Tibial nerve (tissue), 4 donors: Measurements from ENCODE around the gene CD180. TPM values are rescaled to one million over a fixed set of nuclear protein-coding genes. Genes with fewer than 3 reads are reported as not detected.

Source experiments
- DNase-seq, 2 donors: peaks; one replicate each; pipeline ENCODE4 v3.0.0-alpha.2; 2019; ENCODE audit warnings: low spot score in 2 of 2
- H3K27ac ChIP-seq, 4 donors: fragments of 200-600 bp; sonication (generic) in 3 of 4; one replicate each; pipeline ENCODE4 v1.5.1; 2017 to 2019; ENCODE audit warnings: mild to moderate bottlenecking in 1 of 4
- H3K27me3 ChIP-seq, 2 donors: fragments of 200-600 bp; sonication (generic) in 1 of 2; one replicate each; pipeline versions ENCODE4 v1.5.1 to v1.6.0; 2017 to 2019
- H3K36me3 ChIP-seq, 3 donors: fragments of 200-600 bp; sonication (generic); one replicate each; pipeline ENCODE4 v1.5.1; 2018 to 2019
- H3K4me1 ChIP-seq, 4 donors: fragments of 200-600 bp; sonication (generic) in 3 of 4; one replicate each; pipeline ENCODE4 v1.5.1; 2017 to 2019
- H3K4me3 ChIP-seq, 4 donors: fragments of 200-600 bp; sonication (generic) in 3 of 4; one replicate each; pipeline ENCODE4 v1.5.1; 2017 to 2019; ENCODE audit warnings: mild to moderate bottlenecking in 1 of 4, moderate library complexity in 1 of 4
- H3K9me3 ChIP-seq, 4 donors: fragments of 200-600 bp; sonication (generic) in 3 of 4; one replicate each; pipeline ENCODE4 v1.5.1; 2017 to 2019
- CTCF ChIP-seq, 5 experiments: fragments of 200-600 bp in 3 of 5; fragments of 450-650 bp in 2 of 5; sonication (generic) in 3 of 5; IDR thresholded peaks; one replicate each; pipeline ENCODE4 v1.5.1; 2016 to 2019; ENCODE audit warnings: antibody characterized with exemption in 5 of 5, mild to moderate bottlenecking in 3 of 5, moderate library complexity in 2 of 5
- EP300 ChIP-seq, 2 donors: sonication (generic); formaldehyde crosslinking; IDR thresholded peaks; one replicate each; pipeline ENCODE4 v1.6.1; 2017; ENCODE audit warnings: antibody characterized with exemption in 2 of 2, mild to moderate bottlenecking in 1 of 2
- POLR2A ChIP-seq, 2 donors: fragments of 450-650 bp; IDR thresholded peaks; one replicate each; pipeline ENCODE4 v1.6.1; 2017; ENCODE audit warnings: antibody characterized with exemption in 2 of 2, mild to moderate bottlenecking in 2 of 2, moderate library complexity in 2 of 2
- WGBS, 2 donors: methylation state at CpG; one replicate each; pipeline ENCODE4 v1.1.5; 2018; 5-methylcytosine and 5-hydroxymethylcytosine counted together
- total RNA-seq, 4 donors: library from RNA; depleted of rRNA; stranded (reverse); fragments of >200 nt; gene quantifications; one replicate each; pipeline ENCODE4 v1.1.0, GENCODE V29; 2016

The CD180 gene
- total RNA-seq, 4 donors from 2014 or later: 0.21 to 2.7 (median 0.52) TPM

- no peaks in the 10 kb centered on the region for H3K27me3 ChIP-seq
- peaks cover 0 to 19% (median 6%) of the 10 kb centered on the region in 4 donors for H3K4me1 ChIP-seq
- H3K9me3 ChIP-seq: no peaks in the 10 kb centered on the region
- no peak overlapping the region for H3K4me3 ChIP-seq
- TF ChIP-seq EP300 (IDR thresholded peaks at IDR 0.05): no peak
- TF ChIP-seq POLR2A (IDR thresholded peaks at IDR 0.05): no peak
- no peak for TF ChIP-seq CTCF (IDR thresholded peaks at IDR 0.05)
- no peaks in the 10 kb centered on the region for H3K36me3 ChIP-seq
- WGBS, 2 donors: 79 to 84% methylated on average over 12 of the region's 12 CpGs
- no peak overlapping the region for H3K27ac ChIP-seq
- no peak for DNase-seq
These were observed 39.0 kb upstream of the CD180 start for GRCh38 chr5:67235399-67236110.

- Histone ChIP-seq H3K36me3 (no peaks in the 10 kb centered on the region), H3K27me3 (no peaks in the 10 kb centered on the region), H3K4me3 (peak overlapping the region in 2 of 4 donors; percentile 17 to 20), H3K4me1 (peaks cover 0 to 19% (median 6%) of the 10 kb centered on the region in 4 donors), H3K9me3 (no peaks in the 10 kb centered on the region), H3K27ac (peak overlapping the region in 1 of 4 donors; percentile 30)
- 25 to 30% methylated on average over 10 of the region's 10 CpGs for WGBS, 2 donors
- peak in 1 of 2 donors; percentile 66 for DNase-seq
- no peak for TF ChIP-seq CTCF (IDR thresholded peaks at IDR 0.05)
- TF ChIP-seq EP300 (IDR thresholded peaks at IDR 0.05): peak in 1 of 2 donors; percentile 46
- no peak for TF ChIP-seq POLR2A (IDR thresholded peaks at IDR 0.05)
These were observed 38.1 kb upstream of the CD180 start for GRCh38 chr5:67234671-67235176.

GRCh38 chr5:67233075-67233474 lies 36.5 kb upstream of the CD180 start:
- Histone ChIP-seq H3K27ac (no peak overlapping the region), H3K36me3 (no peaks in the 10 kb centered on the region), H3K9me3 (no peaks in the 10 kb centered on the region), H3K27me3 (no peaks in the 10 kb centered on the region), H3K4me3 (no peak overlapping the region), H3K4me1 (peaks cover 0 to 19% (median 6%) of the 10 kb centered on the region in 4 donors)
- no peak for TF ChIP-seq EP300 (IDR thresholded peaks at IDR 0.05)
- TF ChIP-seq POLR2A (IDR thresholded peaks at IDR 0.05): no peak
- TF ChIP-seq CTCF (IDR thresholded peaks at IDR 0.05): no peak
- WGBS, 2 donors: 71 to 80% methylated on average over 9 of the region's 9 CpGs
- no peak for DNase-seq

- no peak for DNase-seq
- no peak overlapping the region for H3K4me3 ChIP-seq
- H3K4me1 ChIP-seq: peaks cover 0 to 3% (median 0%) of the 10 kb centered on the region in 4 donors
- no peaks in the 10 kb centered on the region for H3K27me3 ChIP-seq
- no peak overlapping the region for H3K27ac ChIP-seq
- H3K9me3 ChIP-seq: no peaks in the 10 kb centered on the region
- WGBS, 2 donors: 62 to 76% methylated on average over 3 of the region's 3 CpGs
- TF ChIP-seq CTCF (IDR thresholded peaks at IDR 0.05) (no peak), POLR2A (IDR thresholded peaks at IDR 0.05) (no peak), EP300 (IDR thresholded peaks at IDR 0.05) (no peak)
- no peaks in the 10 kb centered on the region for H3K36me3 ChIP-seq
These were observed 26.6 kb upstream of the CD180 start for GRCh38 chr5:67223211-67223610.

- H3K27ac ChIP-seq: peak overlapping the region in 1 of 4 donors; percentile 50
- H3K36me3 ChIP-seq: no peaks in the 10 kb centered on the region
- H3K27me3 ChIP-seq: no peaks in the 10 kb centered on the region
- peaks cover 0 to 3% (median 0%) of the 10 kb centered on the region in 4 donors for H3K4me1 ChIP-seq
- TF ChIP-seq POLR2A (IDR thresholded peaks at IDR 0.05) (no peak), CTCF (IDR thresholded peaks at IDR 0.05) (no peak), EP300 (IDR thresholded peaks at IDR 0.05) (no peak)
- H3K4me3 ChIP-seq: no peak overlapping the region
- WGBS, 2 donors: 67 to 71% methylated on average over 5 of the region's 5 CpGs
- H3K9me3 ChIP-seq: no peaks in the 10 kb centered on the region
- DNase-seq: no peak
These were observed 25.8 kb upstream of the CD180 start for GRCh38 chr5:67222243-67223025.
